Measurements from ENCODE around the gene PDE4B. TPM values are rescaled to one million over a fixed set of nuclear protein-coding genes. Genes with fewer than 3 reads are reported as not detected.

The PDE4B gene
- total RNA-seq, 2 experiments from 2014 or later: 2.4 to 3.1 TPM

- CTCF ChIA-PET (ENCODE audit: unreplicated experiment): no interaction called here
- intact Hi-C loops (cut with micrococcal nuclease; ENCODE audit: unreplicated experiment): loop anchor here (1.0 kb wide), 2 partner anchors 284 to 488 kb away; no protein-coding TSS in a partner anchor
- no peaks in the 10 kb centered on the region for H3K9me3 ChIP-seq (ENCODE audit: low read length)
- BruUV-seq (replicated peaks): no TSS peak
- H3K4me3 ChIP-seq (ENCODE audit: low read depth, low read length, poor library complexity, severe bottlenecking): no peak overlapping the region
- no peaks in the 10 kb centered on the region for H3K4me1 ChIP-seq (ENCODE audit: insufficient read depth, low read length, poor library complexity, severe bottlenecking)
- POLR2A ChIA-PET: interaction anchor here (0.9 to 1.7 kb wide), 4 partner anchors 284 to 373 kb away, joined by 3 to 5 read pairs (median 4); no protein-coding TSS in a partner anchor
- no peaks in the 10 kb centered on the region for H3K36me3 ChIP-seq (ENCODE audit: insufficient read depth, low read length)
- no peak overlapping the region for H2AFZ ChIP-seq (ENCODE audit: low read length)
- no peaks in the 10 kb centered on the region for H3K79me2 ChIP-seq (ENCODE audit: insufficient read depth, low read depth, low read length)
- no peak overlapping the region for H3K27ac ChIP-seq (ENCODE audit: low read depth, low read length, poor library complexity, severe bottlenecking)
- TF ChIP-seq CTCF (conservative IDR thresholded peaks at IDR 0.05; ENCODE audit: low read length): peak; percentile 91
- TF ChIP-seq EZH2phosphoT487 (IDR thresholded peaks at IDR 0.05; ENCODE audit: borderline replicate concordance, low read depth, low read length): no peak
- no peak overlapping the region for H3K4me2 ChIP-seq (ENCODE audit: low read length)
- DNase-seq (ENCODE audit: low spot score): peak; percentile 59
- H4K20me1 ChIP-seq (ENCODE audit: insufficient read depth, low read length): no peaks in the 10 kb centered on the region
- H3K9me2 ChIP-seq (ENCODE audit: insufficient read depth, low read length): no peaks in the 10 kb centered on the region
Observed at GRCh38 chr1:65958561-65959350, 166.1 kb downstream of the PDE4B start.

- no peaks in the 10 kb centered on the region for H3K36me3 ChIP-seq (ENCODE audit: insufficient read depth, low read length)
- no peak overlapping the region for H2AFZ ChIP-seq (ENCODE audit: low read length)
- no peaks in the 10 kb centered on the region for H3K4me1 ChIP-seq (ENCODE audit: insufficient read depth, low read length, poor library complexity, severe bottlenecking)
- no peak overlapping the region for H3K4me2 ChIP-seq (ENCODE audit: low read length)
- intact Hi-C loops (cut with micrococcal nuclease; ENCODE audit: unreplicated experiment): loop anchor here (1.0 kb wide), 2 partner anchors 282 to 486 kb away; no protein-coding TSS in a partner anchor
- H3K9me2 ChIP-seq (ENCODE audit: insufficient read depth, low read length): no peaks in the 10 kb centered on the region
- no peak overlapping the region for H3K4me3 ChIP-seq (ENCODE audit: low read depth, low read length, poor library complexity, severe bottlenecking)
- ChIA-PET CTCF (ENCODE audit: unreplicated experiment) (interaction anchor here (1.6 kb wide), 1 partner anchor 277 kb away, joined by 4 read pairs; no protein-coding TSS in a partner anchor), POLR2A (interaction anchor here (0.5 to 1.7 kb wide), 8 partner anchors 33 to 982 kb away, joined by 3 to 4 read pairs (median 3); no protein-coding TSS in a partner anchor)
- H4K20me1 ChIP-seq (ENCODE audit: insufficient read depth, low read length): no peaks in the 10 kb centered on the region
- DNase-seq (ENCODE audit: low spot score): no peak
- no peaks in the 10 kb centered on the region for H3K9me3 ChIP-seq (ENCODE audit: low read length)
- no TSS peak for BruUV-seq (replicated peaks)
- no peak for TF ChIP-seq CTCF (conservative IDR thresholded peaks at IDR 0.05; ENCODE audit: low read length)
- TF ChIP-seq EZH2phosphoT487 (IDR thresholded peaks at IDR 0.05; ENCODE audit: borderline replicate concordance, low read depth, low read length): no peak
- H3K27ac ChIP-seq (ENCODE audit: low read depth, low read length, poor library complexity, severe bottlenecking): no peak overlapping the region
- no peaks in the 10 kb centered on the region for H3K79me2 ChIP-seq (ENCODE audit: insufficient read depth, low read depth, low read length)
Observed at GRCh38 chr1:65959896-65960567, 167.3 kb downstream of the PDE4B start.
